NK-92 (cell line): Measurements from ENCODE around the gene RAD51B.

ENCODE experiments used
- DNase-seq: peaks from one replicate; lab custom pipeline; 2025; ENCODE audit not compliant: unreplicated experiment; lab: John Stamatoyannopoulos, UW

RAD51B gene

DNA sequence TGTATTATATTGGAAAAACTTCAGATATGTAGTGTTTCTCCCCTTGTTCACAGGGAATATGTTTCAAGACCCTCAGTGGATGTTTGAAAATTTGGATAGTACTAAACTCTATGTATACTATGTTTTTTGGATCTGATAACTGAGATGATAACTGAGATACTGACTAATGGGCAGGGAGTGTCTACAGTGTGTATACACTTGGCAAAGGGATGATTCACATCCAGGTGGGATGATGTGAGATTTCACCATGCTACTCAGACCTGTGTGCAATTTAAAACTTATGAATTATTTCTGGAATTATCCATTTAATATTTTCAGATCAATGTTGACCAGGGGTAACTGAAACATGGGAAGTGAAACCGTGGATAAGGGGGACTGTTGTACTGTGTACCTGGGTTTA, 13.8 kb downstream of the RAD51B start:
- no peak for DNase-seq

DNA sequence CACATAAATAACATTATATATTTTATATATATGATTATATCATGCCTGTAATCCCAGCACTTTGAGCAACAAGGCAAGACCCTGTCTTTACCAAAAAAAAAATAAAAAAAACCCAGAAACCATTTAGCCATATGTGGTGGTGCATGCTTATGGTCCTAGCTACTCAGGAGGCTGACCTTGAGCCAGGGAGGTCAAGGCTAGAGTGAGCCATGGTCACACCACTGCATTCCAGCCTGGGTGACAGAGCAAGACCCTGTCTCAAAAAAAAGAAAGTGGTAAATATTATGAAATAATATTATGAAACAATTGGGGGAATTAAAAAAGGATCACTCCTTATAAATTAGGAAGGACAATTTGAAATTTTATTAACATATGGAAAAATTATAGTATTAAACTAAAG, 16.0 kb downstream of the RAD51B start:
- no peak for DNase-seq

DNA sequence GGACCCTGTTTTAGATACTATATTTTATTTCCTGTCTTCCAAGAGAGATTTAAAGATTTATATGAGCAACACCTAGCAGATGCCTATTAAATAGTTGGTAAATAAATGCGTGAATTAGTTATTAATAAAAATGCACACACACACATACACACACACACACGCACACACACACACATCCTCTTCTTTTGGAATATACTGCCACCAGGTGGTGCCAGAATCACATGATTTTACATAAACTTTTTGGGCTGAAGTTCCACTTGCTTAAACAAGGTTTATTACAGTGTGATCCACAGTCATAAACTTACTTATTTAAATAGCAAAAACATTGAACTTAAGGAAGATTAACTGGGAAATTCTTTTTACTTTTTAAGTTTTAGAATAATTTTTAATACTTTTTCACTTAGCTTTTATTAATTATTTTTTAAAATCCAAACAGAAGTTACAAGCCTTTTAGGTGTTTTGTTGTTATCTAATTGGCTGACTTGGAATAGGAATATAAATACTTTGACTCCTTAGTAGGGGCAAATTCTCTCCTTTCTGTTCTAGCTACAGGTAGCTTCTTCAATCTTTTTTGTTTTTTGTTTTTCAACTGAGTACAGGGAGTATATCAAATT, 17.5 kb downstream of the RAD51B start:
- DNase-seq = no peak

DNA sequence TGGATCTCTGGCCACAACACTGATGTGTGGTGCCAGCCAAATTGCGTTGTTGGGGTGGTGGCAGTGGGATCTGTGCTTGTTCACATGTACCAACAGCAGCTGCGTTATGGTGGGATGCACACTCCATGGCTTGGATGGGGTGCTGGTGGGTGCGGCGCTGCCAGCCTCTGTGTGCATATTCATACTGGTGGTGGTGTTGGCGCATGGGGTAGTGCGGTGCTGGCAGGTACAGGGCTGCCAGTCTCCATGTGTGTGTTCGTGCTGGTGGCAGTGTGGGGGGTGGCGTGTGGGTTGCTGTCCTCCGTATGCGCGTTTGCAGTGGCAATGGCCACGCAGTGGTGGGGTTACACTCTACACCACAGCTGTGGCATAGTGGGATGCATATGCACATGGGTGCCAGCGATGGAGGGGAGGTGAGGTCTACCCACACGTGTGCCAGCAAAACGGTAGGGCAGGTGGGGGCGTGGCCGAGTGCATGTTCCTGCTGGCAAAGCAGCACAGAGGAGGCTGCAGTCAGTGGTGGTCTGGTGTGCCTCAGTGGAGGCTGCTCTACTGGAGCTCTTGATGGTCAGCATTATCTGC, 26.5 kb downstream of the RAD51B start:
- DNase-seq = no peak

DNA sequence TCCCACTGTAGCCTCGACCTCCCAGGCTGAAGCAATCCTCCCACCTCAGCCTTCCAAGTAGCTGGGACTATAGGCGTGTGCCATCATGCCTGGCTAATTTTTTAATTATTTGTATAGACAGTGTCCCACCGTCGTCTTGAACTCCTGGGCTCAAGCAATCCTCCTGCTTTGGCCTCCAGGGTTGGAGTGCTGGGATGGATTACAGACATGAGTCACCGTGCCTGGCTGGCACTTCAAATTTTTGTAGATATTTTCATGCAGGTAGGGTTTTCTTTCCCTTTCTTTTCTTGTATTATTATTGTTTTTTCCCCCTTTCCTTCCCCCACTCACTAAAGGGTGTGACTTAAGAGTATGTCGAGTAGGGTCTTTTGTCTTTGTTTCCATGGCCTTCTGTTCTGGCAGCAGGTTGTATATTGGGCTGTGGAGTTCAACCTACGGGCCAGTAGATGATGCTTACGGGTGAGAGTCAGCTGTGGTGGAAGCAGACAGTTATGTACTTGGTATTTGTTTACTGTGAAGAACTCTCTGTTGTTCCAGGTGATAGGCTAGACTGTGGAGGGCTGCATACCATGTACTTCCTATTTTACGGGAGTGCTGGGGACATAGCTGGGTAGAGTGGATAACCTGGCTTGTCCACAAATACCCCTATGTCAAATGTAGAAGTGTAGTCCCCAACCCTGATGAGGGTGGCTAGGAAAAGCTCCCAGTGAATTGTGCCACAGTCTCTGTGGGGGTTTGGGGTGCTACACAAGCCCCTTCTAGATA, 30.7 kb downstream of the RAD51B start:
- DNase-seq = no peak

DNA sequence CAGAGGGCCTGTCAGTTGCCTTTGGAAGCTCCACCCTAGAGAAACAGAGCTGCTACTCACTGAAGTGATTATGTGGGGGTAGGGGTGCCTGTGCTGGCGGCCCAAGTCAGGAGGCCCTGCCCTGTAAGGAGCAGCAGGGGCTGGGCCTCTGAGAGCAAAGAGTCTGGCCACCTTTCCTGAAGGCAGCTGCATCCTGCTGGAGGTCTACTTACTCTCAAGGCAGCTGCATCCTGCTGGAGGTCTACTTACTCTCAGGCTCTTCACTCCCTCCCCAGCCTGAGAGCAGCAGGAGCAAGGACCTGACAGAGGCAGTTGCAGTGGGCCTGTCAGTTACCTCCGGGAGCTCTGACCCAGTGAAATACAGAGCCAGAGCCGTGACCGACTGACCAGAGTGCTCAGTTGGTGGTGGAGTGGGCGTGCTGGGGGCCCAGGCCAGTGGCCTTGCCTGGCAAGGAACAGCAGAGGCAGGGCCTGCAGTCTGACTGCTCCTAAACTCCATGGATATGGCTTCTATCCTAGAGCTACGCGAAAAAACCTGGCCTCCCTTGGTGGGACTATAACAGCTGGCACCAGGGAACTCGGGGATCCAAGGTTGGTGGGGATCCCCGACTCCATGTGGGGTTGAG, 32.3 kb downstream of the RAD51B start:
- no peak for DNase-seq

DNA sequence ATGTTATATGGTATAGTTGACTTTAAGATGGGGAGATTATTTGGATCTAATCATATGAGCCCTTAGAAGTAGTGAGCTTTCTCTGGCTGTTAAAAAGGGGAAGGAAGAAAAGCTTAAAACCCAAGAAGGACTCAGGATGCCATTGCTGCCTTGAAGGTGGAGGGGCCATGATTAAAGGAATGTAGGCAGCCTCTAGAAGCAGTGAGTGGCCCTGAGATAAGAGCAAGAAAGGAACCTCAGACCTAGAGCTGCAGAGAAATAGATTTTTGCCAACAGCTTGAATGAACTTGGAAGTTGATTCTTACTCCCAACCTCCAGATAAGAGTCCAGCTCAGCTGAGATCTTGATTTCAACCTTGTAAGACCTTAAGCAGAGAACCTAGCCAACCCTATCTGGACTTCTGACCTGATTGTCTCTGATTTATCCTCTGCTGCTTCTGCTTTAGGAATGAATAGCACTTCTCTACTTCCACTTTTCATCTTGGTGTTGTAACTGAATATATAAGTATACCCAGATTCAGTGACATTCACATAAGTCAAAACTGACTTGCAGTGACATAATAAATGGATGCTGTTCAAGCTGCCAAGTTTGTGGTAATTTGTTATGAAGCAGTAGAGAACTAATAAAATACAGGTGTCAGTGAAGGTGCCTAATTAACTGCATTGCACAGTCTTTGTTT, 33.5 kb downstream of the RAD51B start:
- DNase-seq = no peak

DNA sequence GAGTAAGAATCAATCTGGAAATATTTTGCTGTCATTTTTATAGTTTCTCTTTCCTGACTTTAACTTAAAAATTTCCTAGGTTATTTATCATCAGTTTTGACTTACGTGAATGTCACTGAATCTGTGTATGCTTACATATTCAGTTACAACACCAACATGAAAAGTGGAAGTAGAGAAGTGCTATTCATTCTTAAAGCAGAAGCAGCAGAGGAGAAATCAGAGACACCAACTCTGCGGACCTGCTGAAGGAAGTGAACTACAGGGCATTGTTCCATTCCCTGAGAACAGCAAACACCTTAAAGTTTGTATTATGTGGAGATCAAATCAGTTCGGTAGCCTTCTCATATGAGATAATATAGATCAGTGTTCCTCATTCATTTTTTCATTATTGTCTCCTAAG, 34.1 kb downstream of the RAD51B start:
- no peak for DNase-seq

DNA sequence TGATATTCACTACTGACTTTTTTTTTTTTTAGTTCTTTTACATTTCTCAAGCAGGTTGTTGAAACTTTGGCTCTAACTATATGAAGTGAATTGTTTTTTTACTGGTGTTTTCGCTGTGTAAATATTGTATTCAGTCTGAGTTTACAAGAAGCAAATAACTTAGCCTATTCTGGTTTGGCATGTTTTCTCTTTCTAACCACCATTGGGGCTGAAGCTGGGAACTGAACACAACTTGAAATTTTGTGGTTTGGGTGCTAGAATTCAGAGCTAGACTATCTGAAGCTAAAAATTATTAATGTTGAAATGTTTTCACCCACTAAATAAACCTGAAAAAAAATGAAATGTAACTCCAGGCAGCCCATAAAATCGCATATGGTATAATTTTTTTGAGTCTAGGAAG, 37.2 kb downstream of the RAD51B start:
- DNase-seq = no peak

DNA sequence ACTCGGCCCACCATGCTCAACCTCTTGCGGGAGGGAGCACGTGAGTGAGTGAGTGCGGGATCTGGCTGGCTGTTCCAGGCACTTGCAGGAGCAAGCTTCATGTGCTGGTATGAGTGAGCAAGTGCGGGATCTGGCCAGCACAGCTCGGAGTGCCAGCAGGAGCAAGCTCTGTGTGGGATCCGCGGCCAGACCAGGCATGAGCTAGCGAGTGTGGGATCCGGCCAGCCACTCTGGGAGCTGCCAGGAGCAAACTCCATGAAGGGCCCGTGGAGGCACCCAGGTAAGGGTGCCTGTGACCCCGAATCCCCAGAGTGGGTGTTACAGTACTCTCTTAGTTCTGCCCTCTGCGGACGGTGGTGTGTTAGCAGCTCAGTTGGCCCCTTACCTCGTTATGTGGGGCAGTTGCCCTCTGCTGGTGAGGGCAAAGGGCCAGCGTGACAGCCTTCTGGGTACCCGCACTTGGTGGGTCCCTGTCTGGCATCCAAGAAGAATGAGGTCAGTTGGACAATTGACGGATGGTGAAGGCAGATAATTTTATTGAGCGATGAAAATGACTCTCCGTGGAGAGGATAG, 38.3 kb downstream of the RAD51B start:
- DNase-seq = no peak

DNA sequence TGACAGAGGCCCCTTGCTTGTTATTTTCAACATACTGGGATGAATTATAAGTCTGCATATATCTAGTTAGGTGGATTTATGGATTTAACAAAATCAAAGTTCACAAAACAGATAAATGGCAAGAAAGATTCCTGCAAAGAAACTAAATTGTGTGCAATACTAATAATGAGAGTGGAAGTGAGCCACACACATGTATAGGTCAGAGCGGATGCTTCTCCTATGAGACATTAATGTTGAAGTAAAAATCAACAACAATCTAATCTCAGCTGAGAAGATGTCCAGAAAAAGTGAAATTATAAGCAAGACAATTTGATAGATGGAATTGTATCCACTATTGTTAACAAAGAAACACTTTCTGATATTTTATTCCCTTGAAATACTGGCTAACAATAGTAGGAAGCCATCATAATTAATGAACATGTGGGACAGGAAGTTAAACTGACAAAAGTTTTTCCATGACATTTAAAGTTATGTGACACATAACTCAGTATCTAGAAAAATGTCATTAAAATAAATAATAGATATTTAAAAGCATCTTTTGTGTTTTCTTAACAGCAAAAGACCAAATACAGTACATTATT, 39.7 kb downstream of the RAD51B start:
- DNase-seq = no peak

DNA sequence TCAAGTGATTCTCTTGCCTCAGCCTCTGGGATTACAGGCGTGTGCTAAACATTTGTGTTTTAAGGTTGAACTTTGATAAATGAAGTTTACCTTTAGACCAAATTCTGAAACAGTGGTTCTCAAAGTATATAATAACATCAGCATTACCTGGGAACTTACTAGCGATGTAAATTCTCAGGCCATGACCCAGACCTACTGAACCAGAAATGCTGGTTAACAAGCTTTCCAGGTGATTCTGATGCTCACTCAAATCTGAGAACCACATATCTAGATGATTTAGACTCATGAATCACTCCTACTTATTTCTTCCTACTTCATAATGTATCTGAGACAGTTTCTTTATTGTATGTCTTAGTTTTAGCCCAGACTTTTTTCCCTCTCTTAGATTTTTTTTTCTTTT, 43.6 kb downstream of the RAD51B start:
- DNase-seq = no peak

DNA sequence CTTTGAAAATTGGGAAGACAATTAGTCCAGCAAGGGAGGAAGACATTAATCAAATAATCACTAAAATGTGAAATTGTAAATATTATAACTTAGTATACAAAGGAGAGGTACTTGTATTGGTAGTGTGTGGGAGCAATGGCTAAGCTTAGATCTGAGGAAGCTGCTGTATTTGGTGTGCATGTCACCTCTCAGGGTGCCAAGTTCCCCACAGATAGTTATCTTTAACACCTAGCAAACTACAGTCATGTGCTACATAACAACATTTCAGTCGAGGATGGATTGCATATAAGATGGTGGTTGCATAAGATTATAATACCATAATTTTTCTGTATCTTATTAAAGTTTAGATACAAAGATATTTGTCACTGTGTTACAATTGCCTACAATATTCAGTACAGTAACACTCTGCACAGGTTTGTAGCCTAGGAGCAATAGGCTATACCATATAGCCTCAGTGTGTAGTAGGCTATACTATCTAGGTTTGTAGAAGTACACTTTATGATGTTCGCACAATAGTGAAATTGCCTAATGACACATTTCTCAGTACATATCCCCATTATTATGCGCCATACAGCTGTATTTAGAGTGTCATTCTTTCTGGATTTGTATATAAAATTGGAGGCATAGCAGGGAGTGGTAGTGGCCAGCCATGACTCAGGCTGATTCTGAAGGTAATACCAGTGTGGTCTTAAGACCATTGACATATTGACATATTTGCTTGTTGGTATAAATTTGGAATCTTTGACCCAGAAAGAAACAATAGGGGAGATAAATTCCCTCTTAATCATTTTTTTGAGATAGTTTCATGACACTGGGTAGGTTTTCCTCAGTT, 55.8 kb downstream of the RAD51B start:
- no peak for DNase-seq

DNA sequence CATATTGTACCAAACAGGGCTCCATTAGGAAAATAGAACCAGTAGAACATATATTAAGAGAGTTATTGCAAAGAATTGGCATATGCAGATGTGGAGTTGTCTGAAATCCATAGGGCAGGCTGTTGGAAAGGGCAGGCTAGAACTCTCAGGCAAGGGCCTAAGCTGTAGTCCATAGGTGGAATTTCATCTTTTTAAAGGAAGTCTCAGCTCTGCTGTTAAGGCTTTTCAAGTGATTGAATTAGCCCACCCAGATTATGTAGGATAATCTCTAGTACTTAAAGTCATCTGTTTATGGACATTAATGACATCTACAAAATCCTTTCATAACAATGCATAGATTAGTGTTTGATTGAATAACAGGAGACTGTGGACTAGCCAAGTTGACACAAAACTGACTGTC, 59.4 kb downstream of the RAD51B start:
- DNase-seq = no peak

DNA sequence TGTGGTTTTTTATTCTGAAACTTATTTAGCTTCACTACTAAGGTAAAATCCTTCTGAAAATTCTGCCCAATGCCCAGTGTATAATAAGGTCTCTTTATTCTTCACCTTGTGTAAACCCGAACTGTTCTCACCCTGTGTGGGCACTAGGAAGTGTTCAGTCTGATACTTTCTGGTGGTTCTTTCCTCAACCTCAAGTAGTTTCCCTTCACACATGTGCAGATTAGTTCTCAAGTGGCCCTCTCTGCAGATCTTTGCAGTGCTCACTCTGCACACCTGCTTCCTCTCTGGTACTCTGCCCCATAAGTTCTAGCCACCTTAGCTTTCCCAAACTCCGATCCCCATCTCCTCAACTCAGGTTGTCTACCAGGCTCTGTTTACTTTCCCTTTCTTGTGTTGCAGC, 61.6 kb downstream of the RAD51B start:
- DNase-seq = no peak

DNA sequence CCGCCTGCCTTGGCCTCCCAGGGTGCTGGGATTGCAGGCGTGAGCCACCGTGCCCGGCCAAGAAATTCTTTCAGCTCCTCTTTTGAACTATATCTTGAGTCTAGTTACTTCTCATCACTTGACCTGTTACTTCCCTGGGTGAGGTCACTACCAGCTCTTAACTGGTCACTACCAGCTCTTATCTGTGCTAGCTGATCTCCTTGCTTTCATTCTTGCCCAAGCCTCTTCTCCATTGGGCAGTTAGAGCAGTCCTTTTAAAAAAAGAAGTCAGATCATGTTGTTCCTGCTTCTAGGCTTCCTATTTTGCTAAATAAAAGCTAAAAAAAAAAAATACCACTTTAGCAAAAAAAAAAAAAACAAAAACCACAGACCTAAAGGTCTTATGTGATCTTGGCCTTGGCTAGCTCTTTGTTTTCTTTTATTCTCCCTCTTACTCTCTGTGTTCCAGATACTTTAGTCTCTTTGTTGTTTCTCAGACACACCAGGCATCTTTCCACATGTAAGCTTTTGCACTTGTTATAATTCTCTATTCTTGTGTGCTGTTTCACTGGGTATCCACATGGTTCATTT, 63.5 kb downstream of the RAD51B start:
- no peak for DNase-seq

DNA sequence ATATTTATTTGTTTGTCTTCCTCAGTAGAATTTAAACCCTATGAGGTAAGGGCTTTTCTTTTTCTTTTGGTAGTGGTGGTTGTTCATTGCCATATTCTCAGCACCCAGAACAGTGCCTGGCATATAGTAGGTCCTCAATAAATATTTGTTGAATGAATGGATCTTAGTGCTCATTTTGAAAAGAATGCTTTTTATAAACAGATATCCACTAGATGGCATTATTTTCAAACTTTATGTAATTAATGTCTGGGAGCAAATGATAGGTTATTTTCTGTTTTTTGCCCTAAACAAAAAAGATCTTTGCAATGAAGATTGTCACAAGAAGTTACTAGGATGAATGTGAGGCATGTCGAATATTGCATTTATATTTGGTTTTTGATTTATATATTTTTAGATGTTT, 64.1 kb downstream of the RAD51B start:
- DNase-seq = no peak

DNA sequence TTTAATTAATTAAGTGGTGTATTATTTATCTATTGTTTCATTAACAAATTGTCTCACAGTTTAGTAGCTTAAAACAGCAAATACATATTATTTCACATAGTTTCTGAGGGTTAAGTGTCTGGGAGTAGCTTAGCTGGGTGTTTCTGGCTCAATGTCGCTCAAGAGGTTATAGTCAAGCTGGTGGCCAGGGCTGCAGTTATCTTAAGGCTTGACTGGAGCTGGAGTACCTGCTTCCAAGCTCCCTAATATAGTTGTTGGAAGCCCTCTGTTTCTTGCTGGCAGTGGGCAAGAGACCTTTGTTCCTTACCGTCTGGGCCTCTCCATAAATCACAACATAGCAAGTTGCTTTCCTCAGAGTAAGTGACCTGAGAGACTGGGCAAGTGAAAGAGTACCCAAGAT, 66.6 kb downstream of the RAD51B start:
- DNase-seq = no peak

DNA sequence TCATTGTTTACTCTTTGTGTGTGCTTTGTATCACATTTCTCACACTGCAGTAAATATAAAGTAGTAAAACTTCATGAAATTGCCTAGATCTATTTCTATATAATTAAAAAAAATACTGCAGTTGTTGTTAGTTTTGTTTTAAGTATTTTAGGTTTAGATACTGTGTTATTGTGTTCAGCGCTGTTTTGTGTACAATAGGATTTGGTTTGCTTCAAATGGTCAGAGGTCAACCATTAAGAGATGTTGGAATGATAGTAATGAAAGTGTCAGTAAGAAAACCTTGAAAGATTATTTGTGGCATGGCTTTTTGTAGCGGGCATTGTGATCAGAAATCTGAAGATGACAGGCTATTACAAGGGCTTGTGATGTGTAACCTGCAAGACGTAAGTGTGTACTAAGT, 67.9 kb downstream of the RAD51B start:
- no peak for DNase-seq

DNA sequence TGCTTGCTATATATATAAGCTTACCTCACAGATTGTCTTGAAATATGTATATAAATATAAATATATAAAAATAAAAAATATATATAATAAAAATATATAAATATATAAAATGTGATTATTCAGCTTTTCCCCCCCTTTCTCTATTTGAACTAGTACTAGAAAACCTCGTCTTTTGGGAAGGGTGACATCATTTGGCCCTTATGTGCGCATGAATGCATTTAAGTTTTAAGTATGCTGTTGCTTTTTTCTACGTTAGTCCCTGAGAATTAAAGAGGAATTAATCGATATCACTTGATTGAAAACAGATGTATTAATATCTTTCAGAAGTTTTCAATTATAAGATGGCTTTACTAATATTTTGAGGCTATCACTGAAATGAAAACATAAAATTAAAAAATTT, 69.9 kb downstream of the RAD51B start:
- DNase-seq = no peak
